GM12878 (cell line): ENCODE measurements around the gene ALS2. TPM values are rescaled to one million over a fixed set of nuclear protein-coding genes. Genes with fewer than 3 reads are reported as not detected.

Source experiments
- ATAC-seq: fragments of 200-7000 bp; cut with Tn5 transposase; 3 replicates; pipeline ENCODE4 v1.9.1; 2020; ENCODE audit warnings: mild to moderate bottlenecking, moderate library complexity
- BruUV-seq: library from RNA; stranded (reverse); fragments of 400-500 nt; replicated peaks from 2 replicates; lab custom pipeline; 2021; lab: Mats Ljungman, UMichigan
- CTCF ChIA-PET: fragments of 300-600 bp; sonication (Branson Sonifier 250); formaldehyde crosslinking; extraction: SDS; loops from one replicate; lab custom pipeline; 2021; ENCODE audit warnings: inconsistent platforms; lab: Yijun Ruan, JAX
- POLR2A ChIA-PET: fragments of 350-600 bp; formaldehyde crosslinking; extraction: SDS; loops from one replicate; lab custom pipeline; 2021; ENCODE audit warnings: inconsistent platforms; lab: Charles Lee
- RAD21 ChIA-PET: fragments of 300-600 bp; sonication (Branson Sonifier 250); formaldehyde crosslinking; loops from one replicate; lab custom pipeline; 2023; ENCODE audit warnings: antibody characterized with exemption; ENCODE audit not compliant: unreplicated experiment; lab: Charles Lee
- SMC1A ChIA-PET: fragments of 300-600 bp; sonication (Branson Sonifier 250); formaldehyde crosslinking; loops from one replicate; lab custom pipeline; 2023; ENCODE audit not compliant: unreplicated experiment, uncharacterized antibody; lab: Charles Lee
- DNase-seq: peaks from one replicate; pipeline ENCODE4 v3.0.0-alpha.2; 2011; ENCODE audit warnings: low read depth, low spot score
- FAIRE-seq: peaks from 3 replicates; lab custom pipeline; 2011; peaks lifted over from hg19 to GRCh38; lab: Jason Lieb, UNC
- H2AFZ ChIP-seq: 2 replicates; pipeline ENCODE4 v1.6.0; 2011; ENCODE audit warnings: low read depth, low read length, control low read depth; ENCODE audit not compliant: control insufficient read depth
- H3K27ac ChIP-seq: 2 replicates; pipeline ENCODE4 v1.5.1; 2011; ENCODE audit warnings: control low read depth; ENCODE audit not compliant: control insufficient read depth, insufficient read depth
- H3K27me3 ChIP-seq, 2 experiments: replicated peaks in 1 of 2; 2 replicates each; pipeline versions ENCODE4 v1.6.0 to v1.6.1; 2011; ENCODE audit warnings: low read length in 1 of 2; ENCODE audit not compliant: control insufficient read depth in 2 of 2, insufficient read depth in 2 of 2
- H3K36me3 ChIP-seq, 2 experiments: 2 replicates each; pipeline ENCODE4 v1.5.1; 2011; ENCODE audit warnings: low read length in 1 of 2; ENCODE audit not compliant: control insufficient read depth in 2 of 2, insufficient read depth in 2 of 2
- H3K4me1 ChIP-seq: 2 replicates; pipeline ENCODE4 v1.6.1; 2011; ENCODE audit warnings: mild to moderate bottlenecking, low read length, moderate library complexity, mixed read lengths; ENCODE audit not compliant: control insufficient read depth, insufficient read depth
- H3K4me2 ChIP-seq: 2 replicates; pipeline ENCODE4 v1.6.0; 2011; ENCODE audit warnings: control low read depth; ENCODE audit not compliant: control insufficient read depth, insufficient read depth
- H3K4me3 ChIP-seq: fragments of 200-600 bp; sonication (generic); 2 replicates; pipeline ENCODE4 v1.5.1; 2016
- H3K79me2 ChIP-seq: 2 replicates; pipeline ENCODE4 v1.6.0; 2011; ENCODE audit warnings: low read length; ENCODE audit not compliant: control insufficient read depth, insufficient read depth
- H3K9ac ChIP-seq: 2 replicates; pipeline ENCODE4 v1.8.0; 2011; ENCODE audit warnings: low read length, control low read depth, mixed read lengths; ENCODE audit not compliant: control insufficient read depth, insufficient read depth
- H3K9me3 ChIP-seq: replicated peaks from 3 replicates; pipeline ENCODE4 v1.5.1; 2011; ENCODE audit warnings: mild to moderate bottlenecking, low read length; ENCODE audit not compliant: control insufficient read depth, insufficient read depth
- H4K20me1 ChIP-seq: 2 replicates; pipeline ENCODE4 v1.6.0; 2011; ENCODE audit not compliant: control insufficient read depth, insufficient read depth
- CHD4 ChIP-seq: fragments of 200-600 bp; sonication (generic); IDR thresholded peaks from 2 replicates; pipeline ENCODE4 v1.6.1; 2016; ENCODE audit warnings: mild to moderate bottlenecking
- EZH2 ChIP-seq: IDR thresholded peaks from 2 replicates; pipeline ENCODE4 v1.6.1; 2012; ENCODE audit warnings: low read depth, mild to moderate bottlenecking, control low read depth, inconsistent platforms, low read length, borderline replicate concordance; ENCODE audit not compliant: control insufficient read depth
- FOXM1 ChIP-seq: IDR thresholded peaks from 2 replicates; pipeline ENCODE4 v1.6.1; 2012; ENCODE audit warnings: low read depth, mild to moderate bottlenecking, inconsistent platforms, low read length, moderate library complexity
- HCFC1 ChIP-seq: fragments of 150-350 bp; IDR thresholded peaks from 2 replicates; pipeline ENCODE4 v1.6.1; 2014; ENCODE audit warnings: low read length
- RUNX3 ChIP-seq: IDR thresholded peaks from 2 replicates; pipeline ENCODE4 v1.6.1; 2012; ENCODE audit warnings: low read length, inconsistent platforms
- SREBF1 ChIP-seq: IDR thresholded peaks from 2 replicates; pipeline ENCODE4 v1.6.1; 2012; ENCODE audit warnings: mild to moderate bottlenecking, low read length
- WGBS: methylation state at CpG from one replicate; pipeline ENCODE4 v1.1.6; 2016; ENCODE audit warnings: low lambda C conversion rate; ENCODE audit not compliant: insufficient replicate concordance, insufficient coverage; ENCODE audit errors: missing lambda C conversion rate; 5-methylcytosine and 5-hydroxymethylcytosine counted together
- in situ Hi-C: fragments of 300-500 bp; cut with MboI; formaldehyde crosslinking; loops from 9 replicates; pipeline ENCODE4 v1.14.3; 2018; ENCODE audit warnings: mixed read lengths
- intact Hi-C: fragments of 100-400 bp; cut with micrococcal nuclease; formaldehyde crosslinking; loops from one replicate; pipeline ENCODE4 v1.14.2; 2022; ENCODE audit not compliant: unreplicated experiment
- polyA plus RNA-seq, 11 experiments: library from polyadenylated mRNA; depleted of rRNA in 4 of 11; unstranded in 6 of 11; stranded (reverse) in 5 of 11; fragments of >200 nt; fragmentation: Nextera tagmentation in 4 of 11; fragmentation: Illumina TruSeq in 1 of 11; extraction: Ambion mirVana in 4 of 11; extraction: Trizol in 1 of 11; gene quantifications; 1 replicate in 1 of 11; 2 replicates in 10 of 11; pipeline versions ENCODE4 v1.2.1 to v1.2.3, GENCODE V29; 2011 to 2016; ENCODE audit warnings: inconsistent platforms in 2 of 11, missing spikeins in 2 of 11, low read depth in 1 of 11
- total RNA-seq, 4 experiments: library from RNA; depleted of rRNA in 3 of 4; stranded (reverse); fragments of >200 nt in 3 of 4; fragmentation: Illumina TruSeq in 1 of 4; extraction: Trizol in 1 of 4; gene quantifications; 2 replicates each; pipeline versions ENCODE4 v1.2.1 to v1.2.3, GENCODE V29; 2013 to 2021
- TF ChIP-seq, protein P1 (sequence below): fragments of 450-650 bp; formaldehyde crosslinking; IDR thresholded peaks from 2 replicates; pipeline ENCODE4 v1.5.0; 2022; ENCODE audit warnings: mild to moderate bottlenecking, missing genetic modification characterization
- TF ChIP-seq, protein P2 (sequence below): IDR thresholded peaks from 2 replicates; pipeline ENCODE4 v1.6.1; 2012; ENCODE audit warnings: low read length, inconsistent platforms

Gene ALS2
- total and polyA plus RNA-seq, 10 of the 15 experiments (the other 5 are each of a cell fraction or from before 2014, with no cell fraction given) = 2.4 to 10.4 (median 7.7) TPM

DNA sequence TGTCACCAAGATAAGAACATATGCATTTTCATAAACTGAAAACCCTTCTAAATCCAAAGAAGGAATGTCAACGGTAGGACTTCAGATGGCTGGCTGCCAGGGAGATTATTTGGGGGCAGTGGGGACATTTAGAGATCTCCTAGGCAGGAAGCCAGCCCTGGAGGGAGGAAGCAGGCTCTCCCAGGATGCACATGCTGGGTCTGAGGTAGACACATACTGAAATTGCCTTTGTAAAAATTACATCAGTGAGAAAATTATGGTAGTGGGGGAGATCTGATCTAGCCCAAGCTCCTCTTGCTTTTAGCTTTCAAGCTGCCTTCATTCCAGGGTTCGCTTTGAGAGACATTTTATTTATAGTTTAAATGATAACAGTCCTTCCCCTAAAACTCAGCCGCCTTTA is 106.4 kb downstream of the ALS2 start:
- BruUV-seq = no TSS peak
- POLR2A ChIA-PET = no interaction called here
- peak; percentile 28; the same call in 1 of the 3 replicates for ATAC-seq

GRCh38 chr2:201673546-201673945 is 107.2 kb downstream of the ALS2 start:
- no peaks in the 10 kb centered on the region for H3K4me1 ChIP-seq
- H2AFZ ChIP-seq = no peak overlapping the region
- ATAC-seq (no peak), DNase-seq (no peak), FAIRE-seq (no peak)
- no peak overlapping the region for H3K9ac ChIP-seq
- POLR2A ChIA-PET = no interaction called here
- intact Hi-C loops (no loop called here), in situ Hi-C loops (no loop called here)
- no TSS peak for BruUV-seq
- no peaks in the 10 kb centered on the region for H3K27me3 ChIP-seq
- WGBS = 27% methylated on average over 2 of the region's 2 CpGs
- TF ChIP-seq, protein P1, sequence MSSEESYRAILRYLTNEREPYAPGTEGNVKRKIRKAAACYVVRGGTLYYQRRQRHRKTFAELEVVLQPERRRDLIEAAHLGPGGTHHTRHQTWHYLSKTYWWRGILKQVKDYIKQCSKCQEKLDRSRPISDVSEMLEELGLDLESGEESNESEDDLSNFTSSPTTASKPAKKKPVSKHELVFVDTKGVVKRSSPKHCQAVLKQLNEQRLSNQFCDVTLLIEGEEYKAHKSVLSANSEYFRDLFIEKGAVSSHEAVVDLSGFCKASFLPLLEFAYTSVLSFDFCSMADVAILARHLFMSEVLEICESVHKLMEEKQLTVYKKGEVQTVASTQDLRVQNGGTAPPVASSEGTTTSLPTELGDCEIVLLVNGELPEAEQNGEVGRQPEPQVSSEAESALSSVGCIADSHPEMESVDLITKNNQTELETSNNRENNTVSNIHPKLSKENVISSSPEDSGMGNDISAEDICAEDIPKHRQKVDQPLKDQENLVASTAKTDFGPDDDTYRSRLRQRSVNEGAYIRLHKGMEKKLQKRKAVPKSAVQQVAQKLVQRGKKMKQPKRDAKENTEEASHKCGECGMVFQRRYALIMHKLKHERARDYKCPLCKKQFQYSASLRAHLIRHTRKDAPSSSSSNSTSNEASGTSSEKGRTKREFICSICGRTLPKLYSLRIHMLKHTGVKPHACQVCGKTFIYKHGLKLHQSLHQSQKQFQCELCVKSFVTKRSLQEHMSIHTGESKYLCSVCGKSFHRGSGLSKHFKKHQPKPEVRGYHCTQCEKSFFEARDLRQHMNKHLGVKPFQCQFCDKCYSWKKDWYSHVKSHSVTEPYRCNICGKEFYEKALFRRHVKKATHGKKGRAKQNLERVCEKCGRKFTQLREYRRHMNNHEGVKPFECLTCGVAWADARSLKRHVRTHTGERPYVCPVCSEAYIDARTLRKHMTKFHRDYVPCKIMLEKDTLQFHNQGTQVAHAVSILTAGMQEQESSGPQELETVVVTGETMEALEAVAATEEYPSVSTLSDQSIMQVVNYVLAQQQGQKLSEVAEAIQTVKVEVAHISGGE (CRISPR knock-in tag) = no peak
- no peak for TF ChIP-seq EZH2
- TF ChIP-seq FOXM1 = no peak
- TF ChIP-seq, protein P2, sequence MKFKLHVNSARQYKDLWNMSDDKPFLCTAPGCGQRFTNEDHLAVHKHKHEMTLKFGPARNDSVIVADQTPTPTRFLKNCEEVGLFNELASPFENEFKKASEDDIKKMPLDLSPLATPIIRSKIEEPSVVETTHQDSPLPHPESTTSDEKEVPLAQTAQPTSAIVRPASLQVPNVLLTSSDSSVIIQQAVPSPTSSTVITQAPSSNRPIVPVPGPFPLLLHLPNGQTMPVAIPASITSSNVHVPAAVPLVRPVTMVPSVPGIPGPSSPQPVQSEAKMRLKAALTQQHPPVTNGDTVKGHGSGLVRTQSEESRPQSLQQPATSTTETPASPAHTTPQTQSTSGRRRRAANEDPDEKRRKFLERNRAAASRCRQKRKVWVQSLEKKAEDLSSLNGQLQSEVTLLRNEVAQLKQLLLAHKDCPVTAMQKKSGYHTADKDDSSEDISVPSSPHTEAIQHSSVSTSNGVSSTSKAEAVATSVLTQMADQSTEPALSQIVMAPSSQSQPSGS = no peak
- TF ChIP-seq HCFC1 = no peak
- TF ChIP-seq SREBF1 = no peak
- RAD21 ChIA-PET = no interaction called here
- no peaks in the 10 kb centered on the region for H4K20me1 ChIP-seq
- no peak overlapping the region for H3K4me2 ChIP-seq
- H3K79me2 ChIP-seq = no peaks in the 10 kb centered on the region
- no peaks in the 10 kb centered on the region for H3K36me3 ChIP-seq
- H3K9me3 ChIP-seq = no peaks in the 10 kb centered on the region
- H3K4me3 ChIP-seq = no peak overlapping the region
- SMC1A ChIA-PET = no interaction called here
- CTCF ChIA-PET = interaction anchor here (1.3 kb wide), 1 partner anchor 8 kb away, joined by 3 read pairs; no protein-coding TSS in a partner anchor
- no peak overlapping the region for H3K27ac ChIP-seq

More for the DNA sequence above, 106.4 kb downstream of the ALS2 start:
- intact Hi-C loops = no loop called here
- SMC1A ChIA-PET = no interaction called here
- H3K4me1 ChIP-seq = no peaks in the 10 kb centered on the region
- no peaks in the 10 kb centered on the region for H3K36me3 ChIP-seq
- CTCF ChIA-PET = no interaction called here
- no peak overlapping the region for H3K4me3 ChIP-seq
- H4K20me1 ChIP-seq = no peaks in the 10 kb centered on the region
- no peak overlapping the region for H3K9ac ChIP-seq
- no peak overlapping the region for H3K27ac ChIP-seq
- H3K79me2 ChIP-seq = no peaks in the 10 kb centered on the region
- H3K27me3 ChIP-seq = no peaks in the 10 kb centered on the region
- H3K9me3 ChIP-seq = no peaks in the 10 kb centered on the region
- RAD21 ChIA-PET = no interaction called here
- H3K4me2 ChIP-seq = no peak overlapping the region
- in situ Hi-C loops = no loop called here
- WGBS = 33% methylated on average over 3 of the region's 3 CpGs
- TF ChIP-seq RUNX3 (peak; percentile 43; the same call in 1 of the 2 replicates), CHD4 (no peak)
- no peak overlapping the region for H2AFZ ChIP-seq
- FAIRE-seq (no peak), DNase-seq (no peak)
